Measurements from ENCODE around the gene GAB2. TPM values are rescaled to one million over a fixed set of nuclear protein-coding genes. Genes with fewer than 3 reads are reported as not detected.
A peak's percentile ranks its signal among the peaks of the same experiment; 100 is the strongest.
"Not testable (repeated sequence)": the region's sequence is repeated elsewhere in the genome, so short reads cannot be mapped to it uniquely, and the experiment has no call there.

The GAB2 gene
- total RNA-seq, 1 experiment from 2014 or later, result 3.3 TPM

- no peak for TF ChIP-seq CTCF (conservative IDR thresholded peaks at IDR 0.05)
- Histone ChIP-seq H4K20me1 (ENCODE audit: control insufficient read depth, insufficient read depth, insufficient read length) (no peaks in the 10 kb centered on the region), H3K4me2 (ENCODE audit: insufficient read depth, insufficient read length, low read length) (no peak overlapping the region), H3K4ac (ENCODE audit: low read depth, low read length) (no peak overlapping the region), H2AFZ (ENCODE audit: low read length) (no peak overlapping the region), H4K5ac (ENCODE audit: insufficient read length, low read depth, low read length) (no peak overlapping the region), H4K8ac (replicated peaks; ENCODE audit: insufficient read length, low read depth, low read length) (no peak overlapping the region), H3K9me3 (ENCODE audit: control insufficient read depth, low read depth, low read length) (no peaks in the 10 kb centered on the region), H3K23ac (ENCODE audit: insufficient read length, low read depth, low read length) (no peak overlapping the region), H3K4me1 (ENCODE audit: insufficient read depth, low read length) (peaks cover 1% of the 10 kb centered on the region; the same call in 1 of the 2 replicates), H3K27me3 (ENCODE audit: insufficient read depth, low read length) (no peaks in the 10 kb centered on the region), H2BK20ac (ENCODE audit: low read depth, low read length, poor library complexity, severe bottlenecking) (no peak overlapping the region), H3K79me1 (ENCODE audit: insufficient read depth, low read depth, low read length, poor library complexity, severe bottlenecking) (no peaks in the 10 kb centered on the region), H2BK120ac (ENCODE audit: low read depth, low read length, poor library complexity, severe bottlenecking) (no peak overlapping the region), H4K91ac (ENCODE audit: insufficient read length, low read depth, low read length) (no peak overlapping the region), H3T11ph (ENCODE audit: low read length) (no peak overlapping the region), H3K14ac (ENCODE audit: insufficient read depth, low read length) (no peak overlapping the region), H2BK15ac (ENCODE audit: low read depth, low read length) (no peak overlapping the region), H3K27ac (ENCODE audit: insufficient read length, low read depth, low read length) (no peak overlapping the region), H3K9ac (ENCODE audit: extremely low read depth, insufficient read length, low read length) (no peak overlapping the region), H3K23me2 (ENCODE audit: insufficient read length, low read depth, low read length, poor library complexity, severe bottlenecking) (no peaks in the 10 kb centered on the region), H3K18ac (ENCODE audit: insufficient read length, low read depth, low read length) (no peak overlapping the region), H2AK5ac (ENCODE audit: insufficient read length, low read length) (no peak overlapping the region), H2BK5ac (ENCODE audit: insufficient read length, low read length) (no peak overlapping the region), H2BK12ac (ENCODE audit: insufficient read length, low read depth, low read length) (no peak overlapping the region), H3K79me2 (ENCODE audit: insufficient read depth, low read length) (no peaks in the 10 kb centered on the region), H3K56ac (ENCODE audit: insufficient read length, low read depth, low read length) (no peak overlapping the region)
- Mint-ChIP-seq H3K4me3 (no peak overlapping the region), H3K4me1 (peaks cover 12 to 27% of the 10 kb centered on the region in 2 experiments), H3K36me3 (ENCODE audit: insufficient read depth in 1 of 3, low read depth in 3 of 3) (peaks cover 0 to 11% (median 2%) of the 10 kb centered on the region in 3 experiments; a peak in 2 of 7 replicates), H3K9me3 (peaks cover 0 to 5% of the 10 kb centered on the region in 2 experiments; a peak in 2 of 5 replicates), H3K27me3 (ENCODE audit: low read depth) (no peaks in the 10 kb centered on the region), H3K27ac (peak overlapping the region in 2 of 3 experiments; percentile 6 to 32; a peak in 3 of 7 replicates)
- no CpG with 5 or more reads among the region's 3 CpGs for WGBS (ENCODE audit: extremely low coverage, insufficient read length, low lambda C conversion rate)
- DNase-seq, result no peak
Measured at GRCh38 chr11:78359921-78360320, 57.7 kb downstream of the GAB2 start.

GRCh38 chr11:78357924-78358323 lies 59.7 kb downstream of the GAB2 start:
- H3K9ac ChIP-seq (ENCODE audit: extremely low read depth, insufficient read length, low read length); H3K4ac ChIP-seq (ENCODE audit: low read depth, low read length); H3K79me1 ChIP-seq (ENCODE audit: insufficient read depth, low read depth, low read length, poor library complexity, severe bottlenecking); H3K4me3 Mint-ChIP-seq; H3K27me3 Mint-ChIP-seq (ENCODE audit: low read depth); H3K56ac ChIP-seq (ENCODE audit: insufficient read length, low read depth, low read length); H2AFZ ChIP-seq (ENCODE audit: low read length); H3K27me3 ChIP-seq (ENCODE audit: insufficient read depth, low read length); H4K20me1 ChIP-seq (ENCODE audit: control insufficient read depth, insufficient read depth, insufficient read length); H2BK15ac ChIP-seq (ENCODE audit: low read depth, low read length); H3K18ac ChIP-seq (ENCODE audit: insufficient read length, low read depth, low read length); H2BK20ac ChIP-seq (ENCODE audit: low read depth, low read length, poor library complexity, severe bottlenecking); DNase-seq; H3K4me2 ChIP-seq (ENCODE audit: insufficient read depth, insufficient read length, low read length); H4K5ac ChIP-seq (ENCODE audit: insufficient read length, low read depth, low read length); H2BK5ac ChIP-seq (ENCODE audit: insufficient read length, low read length); H3K14ac ChIP-seq (ENCODE audit: insufficient read depth, low read length); H3T11ph ChIP-seq (ENCODE audit: low read length); H3K9me3 ChIP-seq (ENCODE audit: control insufficient read depth, low read depth, low read length); H2AK5ac ChIP-seq (ENCODE audit: insufficient read length, low read length); H4K91ac ChIP-seq (ENCODE audit: insufficient read length, low read depth, low read length); H3K27ac ChIP-seq (ENCODE audit: insufficient read length, low read depth, low read length); H3K23me2 ChIP-seq (ENCODE audit: insufficient read length, low read depth, low read length, poor library complexity, severe bottlenecking); H3K27ac Mint-ChIP-seq; H3K9me3 Mint-ChIP-seq; H2BK12ac ChIP-seq (ENCODE audit: insufficient read length, low read depth, low read length); H3K79me2 ChIP-seq (ENCODE audit: insufficient read depth, low read length); H4K8ac ChIP-seq (replicated peaks; ENCODE audit: insufficient read length, low read depth, low read length); H2BK120ac ChIP-seq (ENCODE audit: low read depth, low read length, poor library complexity, severe bottlenecking); H3K23ac ChIP-seq (ENCODE audit: insufficient read length, low read depth, low read length); H3K4me1 ChIP-seq (ENCODE audit: insufficient read depth, low read length): not testable (repeated sequence)
- peaks cover 0 to 11% (median 2%) of the 10 kb centered on the region in 3 experiments; a peak in 2 of 7 replicates for H3K36me3 Mint-ChIP-seq (ENCODE audit: insufficient read depth in 1 of 3, low read depth in 3 of 3)
- H3K4me1 Mint-ChIP-seq, result peaks cover 5 to 19% of the 10 kb centered on the region in 2 experiments; a peak in 3 of 4 replicates
- no CpG with 5 or more reads among the region's 3 CpGs for WGBS (ENCODE audit: extremely low coverage, insufficient read length, low lambda C conversion rate)

Data from H9 (cell line).